Measurements from ENCODE around the gene TSPAN16.

TSPAN16 gene

DNA sequence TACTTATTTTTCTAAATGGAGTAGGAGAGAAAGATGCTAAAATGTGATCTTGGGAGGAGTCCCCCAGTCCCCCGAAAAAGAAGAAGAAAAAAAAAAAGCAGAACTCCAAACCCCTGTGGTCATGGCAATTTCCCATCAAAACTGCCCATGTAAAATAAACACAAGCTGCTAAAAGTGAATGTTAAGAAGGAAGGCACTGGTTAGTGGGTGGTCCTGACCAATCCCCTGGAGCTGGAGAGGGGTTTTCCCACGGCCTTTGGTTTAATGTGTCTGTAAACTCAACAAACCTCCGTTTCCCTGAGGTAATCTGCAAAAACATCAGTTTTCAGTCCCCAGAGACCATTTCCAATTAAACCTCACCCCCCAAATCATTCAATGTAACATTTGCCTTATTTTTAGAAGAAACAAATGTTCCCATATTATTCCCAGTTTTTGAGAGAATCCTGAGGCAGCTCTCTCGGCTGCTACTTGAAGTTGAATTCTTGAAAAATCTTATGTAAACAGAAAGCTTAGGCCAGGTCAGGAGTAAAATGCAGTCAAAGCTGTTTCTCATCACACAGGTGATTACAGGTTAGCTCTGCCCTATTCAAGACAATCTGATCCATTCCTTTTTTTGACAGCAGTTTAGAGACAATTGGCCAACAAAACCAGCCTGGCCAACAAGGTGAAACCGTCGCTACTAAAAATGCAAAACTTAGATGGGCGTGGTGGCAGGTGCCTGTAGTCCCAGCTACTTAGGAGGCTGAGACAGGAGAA is 26.5 kb downstream of the TSPAN16 start:
- no peak for DNase-seq (ENCODE audit: low read depth)
- TF ChIP-seq CTCF (IDR thresholded peaks at IDR 0.05; ENCODE audit: control insufficient read depth, insufficient read depth, low read depth, low read length, missing control alignments), result no peak
- no peak overlapping the region for H3K4me3 ChIP-seq (ENCODE audit: control insufficient read depth, low read depth, low read length)

DNA sequence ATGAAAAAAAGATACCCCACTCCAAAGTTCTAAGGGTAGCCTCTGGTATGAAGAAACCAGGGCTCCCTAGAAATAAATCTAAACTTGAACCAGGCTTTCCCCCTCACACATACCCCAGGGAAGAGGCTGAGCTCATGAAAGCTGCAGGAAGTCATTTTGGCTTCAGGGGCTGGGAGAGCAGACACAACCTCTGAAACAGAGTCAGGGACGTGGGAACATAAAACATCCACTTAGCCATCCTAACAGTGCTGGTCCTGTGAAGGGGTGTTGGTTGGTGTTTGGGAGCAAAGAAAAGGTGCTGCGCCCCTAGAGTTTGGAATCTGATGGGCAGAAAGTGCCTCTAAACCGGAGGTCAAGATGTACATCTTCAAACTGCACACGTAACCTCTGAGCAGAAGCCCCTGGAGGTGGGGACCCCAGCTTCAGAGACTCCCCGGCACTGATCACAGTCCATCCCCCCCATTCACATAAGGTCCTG is 27.7 kb downstream of the TSPAN16 start:
- no peak for DNase-seq (ENCODE audit: low read depth)
- H3K4me3 ChIP-seq (ENCODE audit: control insufficient read depth, low read depth, low read length), result no peak overlapping the region
- TF ChIP-seq CTCF (IDR thresholded peaks at IDR 0.05; ENCODE audit: control insufficient read depth, insufficient read depth, low read depth, low read length, missing control alignments), result no peak

GRCh38 chr19:11324079-11324661 is 28.2 kb downstream of the TSPAN16 start:
- no peak overlapping the region for H3K4me3 ChIP-seq (ENCODE audit: control insufficient read depth, low read depth, low read length)
- no peak for TF ChIP-seq CTCF (IDR thresholded peaks at IDR 0.05; ENCODE audit: control insufficient read depth, insufficient read depth, low read depth, low read length, missing control alignments)
- DNase-seq (ENCODE audit: low read depth), result peak; percentile 92

- no peak for DNase-seq (ENCODE audit: low read depth)
- TF ChIP-seq CTCF (IDR thresholded peaks at IDR 0.05; ENCODE audit: control insufficient read depth, insufficient read depth, low read depth, low read length, missing control alignments), result no peak
- no peak overlapping the region for H3K4me3 ChIP-seq (ENCODE audit: control insufficient read depth, low read depth, low read length)
Observed at GRCh38 chr19:11324748-11325389, 28.9 kb downstream of the TSPAN16 start.

DNA sequence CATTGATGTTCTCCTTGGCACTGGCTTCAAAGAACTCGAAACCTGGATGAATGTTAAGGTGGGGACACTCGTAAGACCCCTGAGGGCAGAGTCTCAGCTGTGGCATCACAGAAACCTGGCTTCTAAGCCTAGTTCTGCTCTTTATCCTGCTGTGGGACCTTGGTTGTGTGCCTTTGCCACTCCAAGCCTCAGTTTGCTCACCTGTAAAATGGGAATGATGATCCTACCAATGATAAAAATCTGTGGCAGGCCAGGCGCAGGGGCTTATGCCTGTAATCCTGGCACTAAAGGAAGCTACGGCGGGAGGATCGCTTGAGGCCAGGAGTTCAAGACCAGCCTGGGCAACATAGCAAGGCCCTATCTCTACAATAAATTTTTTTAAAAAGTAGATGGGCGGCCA is 29.6 kb downstream of the TSPAN16 start:
- H3K4me3 ChIP-seq (ENCODE audit: control insufficient read depth, low read depth, low read length), result no peak overlapping the region
- TF ChIP-seq CTCF (IDR thresholded peaks at IDR 0.05; ENCODE audit: control insufficient read depth, insufficient read depth, low read depth, low read length, missing control alignments), result no peak
- DNase-seq (ENCODE audit: low read depth), result no peak

DNA sequence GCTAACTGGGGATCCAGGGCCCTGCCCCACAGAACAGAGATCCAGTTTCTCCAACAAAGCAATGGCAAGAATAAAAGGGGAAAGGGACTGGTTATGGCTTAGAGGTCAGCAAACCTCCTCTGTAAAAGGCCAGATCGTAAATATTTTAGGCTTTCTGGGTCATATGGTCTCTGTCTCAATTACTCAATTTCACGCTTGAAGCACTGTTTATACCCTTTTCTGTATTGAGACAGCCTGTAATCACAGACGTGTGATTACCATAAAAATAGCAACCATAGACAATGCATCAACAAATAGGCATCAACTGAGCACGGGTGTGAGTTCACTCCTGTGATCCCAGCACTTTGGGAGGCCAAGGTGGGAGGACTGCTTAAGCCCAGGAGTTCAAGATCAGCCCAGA is 34.2 kb downstream of the TSPAN16 start:
- DNase-seq (ENCODE audit: low read depth), result no peak
- no peak for TF ChIP-seq CTCF (IDR thresholded peaks at IDR 0.05; ENCODE audit: control insufficient read depth, insufficient read depth, low read depth, low read length, missing control alignments)
- no peak overlapping the region for H3K4me3 ChIP-seq (ENCODE audit: control insufficient read depth, low read depth, low read length)

Data from AG09309 (cell line).